Adrenal gland (tissue), 12 donors: ENCODE results near the gene DYSF. TPM values are rescaled to one million over a fixed set of nuclear protein-coding genes. Genes with fewer than 3 reads are reported as not detected.
A peak's percentile ranks its signal among the peaks of the same experiment; 100 is the strongest.

Experiments used
- DNase-seq, 7 donors: peaks; one replicate each; pipeline ENCODE4 v3.0.0-alpha.2; 2019 to 2020
- H3K27ac ChIP-seq, 5 donors: fragments of 200-600 bp; sonication (generic) in 4 of 5; 1 replicate in 3 of 5; 2 replicates in 2 of 5; pipeline versions ENCODE4 v1.5.1 to v1.8.0; 2016 to 2020; ENCODE audit warnings: mild to moderate bottlenecking in 1 of 5
- H3K27me3 ChIP-seq: fragments of 200-600 bp; 2 replicates; pipeline ENCODE4 v1.8.0; 2021
- H3K36me3 ChIP-seq, 2 donors: fragments of 200-600 bp; replicated peaks in 1 of 2; 1 replicate in 1 of 2; 2 replicates in 1 of 2; pipeline versions ENCODE4 v1.5.1 to v1.8.0; 2018 to 2022
- H3K4me1 ChIP-seq, 2 donors: fragments of 200-600 bp; replicated peaks in 1 of 2; 1 replicate in 1 of 2; 2 replicates in 1 of 2; pipeline versions ENCODE4 v1.5.1 to v1.8.0; 2018 to 2021
- H3K4me3 ChIP-seq, 4 donors: fragments of 200-600 bp; sonication (generic) in 3 of 4; one replicate each; pipeline ENCODE4 v1.5.1; 2016 to 2018
- H3K9me3 ChIP-seq, 3 donors: fragments of 200-600 bp; sonication (generic) in 1 of 3; replicated peaks in 1 of 3; 1 replicate in 2 of 3; 2 replicates in 1 of 3; pipeline versions ENCODE4 v1.5.1 to v1.8.0; 2016 to 2021
- POLR2A ChIP-seq, 2 donors: fragments of 450-650 bp; IDR thresholded peaks; one replicate each; pipeline ENCODE4 v1.6.1; 2017; ENCODE audit warnings: antibody characterized with exemption in 2 of 2, mild to moderate bottlenecking in 2 of 2, moderate library complexity in 1 of 2
- WGBS, 4 donors: extraction: QIAGEN DNeasy Blood & Tissue Kit in 2 of 4; methylation state at CpG; one replicate each; pipeline versions ENCODE4 v1.1.5 to v1.1.7; 2013 to 2017; 5-methylcytosine and 5-hydroxymethylcytosine counted together
- intact Hi-C, 2 donors: fragments of 100-400 bp; cut with DNase I; formaldehyde crosslinking; loops; one replicate each; pipeline versions ENCODE4 v1.14.1 to v1.15.0; 2022 to 2023
- polyA plus RNA-seq, 3 donors: library from polyadenylated mRNA; stranded (reverse); fragments of 200-250 nt in 2 of 3; fragments of 350-450 nt in 1 of 3; fragmentation: Illumina TruSeq in 1 of 3; extraction: RNeasy Lipid Tissue Mini Kit (QIAGEN cat#74804) in 1 of 3; gene quantifications; one replicate each; pipeline ENCODE4 v1.2.3, GENCODE V29; 2013 to 2014
- total RNA-seq, 9 donors: library from RNA; depleted of rRNA in 4 of 9; stranded (reverse); fragments of >200 nt in 4 of 9; fragments of 120-200 nt in 1 of 9; fragmentation: NEBNext Ultra II Directional in 1 of 9; extraction: Animal tissue kit (Norgen Biotek cat#: 25700) in 1 of 9; gene quantifications; one replicate each; pipeline versions ENCODE4 v1.1.0 to v1.2.4, GENCODE V29; 2013 to 2023
- TF ChIP-seq, protein P1 (sequence below), 6 experiments: fragments of 450-650 bp in 4 of 6; fragments of 200-600 bp in 2 of 6; sonication (generic) in 1 of 6; IDR thresholded peaks; 1 replicate in 5 of 6; 2 replicates in 1 of 6; pipeline versions ENCODE4 v1.5.1 to v1.8.0; 2016 to 2021; ENCODE audit warnings: antibody characterized with exemption in 6 of 6, mild to moderate bottlenecking in 2 of 6, moderate library complexity in 1 of 6
- donor health status: healthy with polysubstance abuse.
- donor health status: Bipolar disorder and iron deficiency.
- donor health status: DM: yes; HTN: yes; CAD: no.
- donor health status: DM: no; HTN: no; CAD: no.
- donor health status: DM: no; HTN: no; CAD: no.
- donor health status: DM: yes; HTN: yes; CAD: no.

The DYSF gene
- total and polyA plus RNA-seq, 12 donors: 3.2 to 22.4 (median 15.3) TPM

DNA sequence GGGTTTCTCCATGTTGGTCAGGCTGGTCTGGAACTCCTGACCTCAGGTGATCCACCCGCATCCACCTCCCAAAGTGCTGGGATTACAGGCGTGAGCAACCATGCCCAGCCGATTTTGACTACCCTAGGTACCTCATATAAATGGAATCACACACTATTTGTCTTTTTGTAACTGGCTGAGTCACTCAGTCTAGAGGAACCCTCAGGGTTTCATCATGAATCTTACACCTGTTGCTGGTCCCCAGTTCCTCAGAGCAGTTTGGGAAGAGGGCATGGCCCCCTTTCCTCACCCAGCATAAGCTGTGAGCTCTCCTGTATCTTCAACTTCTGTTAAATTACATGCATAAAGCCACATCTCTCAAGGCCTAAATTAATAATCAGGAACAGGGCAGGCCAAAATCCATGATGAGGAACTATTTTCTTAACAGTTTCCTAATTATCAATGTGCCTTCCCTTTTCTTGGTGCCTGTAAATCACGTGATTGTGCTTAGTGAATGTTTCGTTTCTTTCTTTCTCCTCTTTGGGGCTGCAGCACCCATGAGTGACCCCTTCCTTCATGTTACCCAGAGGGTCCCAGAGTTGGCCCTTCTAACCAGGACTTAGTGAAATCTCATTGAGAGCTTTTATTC lies 20.9 kb downstream of the DYSF start:
- intact Hi-C loops: no loop called here
- Histone ChIP-seq H3K9me3 (no peaks in the 10 kb centered on the region), H3K36me3 (no peaks in the 10 kb centered on the region), H3K27me3 (no peaks in the 10 kb centered on the region), H3K4me3 (no peak overlapping the region), H3K4me1 (no peaks in the 10 kb centered on the region), H3K27ac (peak overlapping the region in 3 of 5 donors; percentile 20 to 46 (median 37))
- TF ChIP-seq POLR2A (IDR thresholded peaks at IDR 0.05): no peak
- TF ChIP-seq, protein P1, sequence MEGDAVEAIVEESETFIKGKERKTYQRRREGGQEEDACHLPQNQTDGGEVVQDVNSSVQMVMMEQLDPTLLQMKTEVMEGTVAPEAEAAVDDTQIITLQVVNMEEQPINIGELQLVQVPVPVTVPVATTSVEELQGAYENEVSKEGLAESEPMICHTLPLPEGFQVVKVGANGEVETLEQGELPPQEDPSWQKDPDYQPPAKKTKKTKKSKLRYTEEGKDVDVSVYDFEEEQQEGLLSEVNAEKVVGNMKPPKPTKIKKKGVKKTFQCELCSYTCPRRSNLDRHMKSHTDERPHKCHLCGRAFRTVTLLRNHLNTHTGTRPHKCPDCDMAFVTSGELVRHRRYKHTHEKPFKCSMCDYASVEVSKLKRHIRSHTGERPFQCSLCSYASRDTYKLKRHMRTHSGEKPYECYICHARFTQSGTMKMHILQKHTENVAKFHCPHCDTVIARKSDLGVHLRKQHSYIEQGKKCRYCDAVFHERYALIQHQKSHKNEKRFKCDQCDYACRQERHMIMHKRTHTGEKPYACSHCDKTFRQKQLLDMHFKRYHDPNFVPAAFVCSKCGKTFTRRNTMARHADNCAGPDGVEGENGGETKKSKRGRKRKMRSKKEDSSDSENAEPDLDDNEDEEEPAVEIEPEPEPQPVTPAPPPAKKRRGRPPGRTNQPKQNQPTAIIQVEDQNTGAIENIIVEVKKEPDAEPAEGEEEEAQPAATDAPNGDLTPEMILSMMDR (IDR thresholded peaks at IDR 0.05): no peak
- DNase-seq: no peak
- WGBS, 4 donors: 67 to 73% (median 69%) methylated on average over 5 of the region's 5 CpGs

DNA sequence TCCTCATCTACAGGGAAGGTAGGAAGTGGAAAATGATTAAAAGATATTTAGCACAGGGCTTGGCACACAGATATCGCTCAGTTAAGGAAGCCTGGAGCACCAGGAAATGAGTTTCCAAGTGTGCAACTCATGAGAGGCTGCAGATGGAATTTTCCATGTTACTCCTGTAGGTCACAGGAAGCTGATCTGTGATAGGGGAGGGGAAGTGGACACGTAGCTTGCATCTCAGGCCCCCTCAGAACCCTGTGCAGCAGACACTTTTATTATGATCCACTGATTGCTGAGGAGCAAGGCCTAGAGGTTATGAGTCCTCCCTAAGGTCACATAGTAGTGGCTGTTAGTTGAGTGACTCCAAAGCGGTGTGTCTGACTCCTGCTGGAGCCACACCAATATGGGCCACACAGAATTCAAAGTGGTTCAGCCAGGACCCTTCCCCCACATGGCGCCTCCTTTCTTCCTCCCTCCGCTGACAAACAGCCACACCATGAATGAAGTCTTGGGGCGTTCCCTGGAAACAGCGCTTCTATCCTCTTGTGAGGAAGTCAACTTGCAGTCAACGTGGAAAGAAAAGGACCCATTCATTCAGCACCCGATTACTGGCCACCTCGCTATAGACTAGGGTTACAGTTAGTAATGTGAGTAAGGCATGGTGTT lies 21.5 kb downstream of the DYSF start:
- H3K27me3 ChIP-seq: no peaks in the 10 kb centered on the region
- intact Hi-C loops: no loop called here
- peak in 2 of 7 donors; percentile 27 to 48 for DNase-seq
- H3K36me3 ChIP-seq: no peaks in the 10 kb centered on the region
- peak overlapping the region in 3 of 5 donors; percentile 20 to 46 (median 37) for H3K27ac ChIP-seq
- TF ChIP-seq POLR2A (IDR thresholded peaks at IDR 0.05): no peak
- TF ChIP-seq, protein P1 (IDR thresholded peaks at IDR 0.05): no peak
- 65 to 83% (median 76%) methylated on average over 9 to 10 of the region's 10 CpGs for WGBS, 4 donors
- H3K4me1 ChIP-seq: no peaks in the 10 kb centered on the region
- H3K4me3 ChIP-seq: no peak overlapping the region
- no peaks in the 10 kb centered on the region for H3K9me3 ChIP-seq

DNA sequence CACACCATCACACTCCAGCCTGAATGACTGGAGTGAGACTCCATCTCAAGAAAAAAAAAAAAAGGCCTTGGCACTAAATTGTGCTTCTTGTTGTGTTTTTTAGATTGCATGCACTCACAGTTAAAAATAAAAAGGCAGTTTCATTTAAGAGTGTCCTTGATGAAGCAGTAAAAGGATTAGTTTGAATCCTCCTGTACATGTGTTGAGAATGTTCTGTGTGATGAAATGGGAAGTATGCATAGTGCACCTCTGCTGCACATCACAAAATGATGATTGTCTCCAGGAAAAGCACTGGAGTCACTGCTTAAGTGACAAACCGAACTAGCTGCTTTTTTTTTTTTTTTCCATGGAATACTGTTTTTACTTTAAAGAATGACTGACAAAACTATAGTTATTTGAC lies 23.1 kb downstream of the DYSF start:
- Histone ChIP-seq H3K36me3 (no peaks in the 10 kb centered on the region), H3K9me3 (no peaks in the 10 kb centered on the region), H3K4me1 (no peaks in the 10 kb centered on the region), H3K27me3 (no peaks in the 10 kb centered on the region), H3K4me3 (no peak overlapping the region), H3K27ac (no peak overlapping the region)
- no peak for TF ChIP-seq POLR2A (IDR thresholded peaks at IDR 0.05)
- intact Hi-C loops: no loop called here
- DNase-seq: no peak
- WGBS, 4 donors: 31 to 70% (median 52%) methylated on average over 1 of the region's 1 CpG

DNA sequence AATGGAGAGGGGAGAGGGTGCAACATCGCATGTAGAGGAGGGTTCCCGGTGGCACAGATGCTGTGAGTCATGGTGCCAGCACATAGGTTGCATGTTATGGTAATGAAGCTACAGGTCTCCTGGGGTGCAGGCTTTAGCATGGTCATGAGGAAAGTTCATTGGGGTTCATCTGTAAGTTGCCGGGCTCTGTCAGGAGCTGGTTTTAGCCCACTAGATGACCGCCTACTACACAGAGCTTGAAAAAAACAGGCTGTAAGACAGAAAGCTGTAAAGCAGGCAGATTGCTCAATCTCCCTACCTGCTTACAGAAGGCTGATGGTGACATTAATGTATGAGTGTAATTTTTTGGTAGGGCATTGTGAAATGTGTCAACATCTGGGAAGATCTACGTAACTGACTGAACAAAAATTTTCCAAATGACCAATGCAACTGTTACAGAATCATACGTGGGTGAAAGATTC lies 23.9 kb downstream of the DYSF start:
- H3K27ac ChIP-seq: no peak overlapping the region
- H3K9me3 ChIP-seq: no peaks in the 10 kb centered on the region
- no peak overlapping the region for H3K4me3 ChIP-seq
- no peaks in the 10 kb centered on the region for H3K36me3 ChIP-seq
- no peak for TF ChIP-seq POLR2A (IDR thresholded peaks at IDR 0.05)
- TF ChIP-seq, protein P1 (IDR thresholded peaks at IDR 0.05): no peak
- H3K27me3 ChIP-seq: no peaks in the 10 kb centered on the region
- H3K4me1 ChIP-seq: no peaks in the 10 kb centered on the region
- intact Hi-C loops: no loop called here
- 65 to 80% (median 77%) methylated on average over 6 of the region's 6 CpGs for WGBS, 4 donors
- no peak for DNase-seq
